HG03097 (cell line): ENCODE results near the gene SLC38A4.

ENCODE experiments used
- ATAC-seq: cut with Tn5 transposase; IDR thresholded peaks from one replicate; pipeline ENCODE4 v1.9.1; 2021; ENCODE audit not compliant: unreplicated experiment, low FRiP score

Gene SLC38A4

DNA sequence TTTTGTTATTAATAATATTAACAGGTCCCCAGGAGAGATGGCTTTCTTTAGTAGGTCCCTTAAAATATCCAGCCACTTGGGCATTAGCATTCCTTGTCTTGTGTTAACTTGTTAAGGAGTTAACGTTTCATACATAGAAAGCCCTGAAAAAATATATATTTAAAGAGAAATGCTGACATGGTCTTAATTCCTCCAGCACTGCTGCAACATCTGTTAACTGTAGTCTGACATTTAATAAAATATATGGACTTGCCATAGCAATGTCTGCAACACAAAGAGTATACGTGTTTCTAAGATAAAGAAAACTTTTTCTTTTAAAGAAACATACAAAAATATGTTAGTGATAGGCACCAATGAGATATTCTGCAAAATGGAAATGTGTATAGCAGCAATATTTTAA is 10.0 kb downstream of the SLC38A4 start:
- ATAC-seq: no peak

DNA sequence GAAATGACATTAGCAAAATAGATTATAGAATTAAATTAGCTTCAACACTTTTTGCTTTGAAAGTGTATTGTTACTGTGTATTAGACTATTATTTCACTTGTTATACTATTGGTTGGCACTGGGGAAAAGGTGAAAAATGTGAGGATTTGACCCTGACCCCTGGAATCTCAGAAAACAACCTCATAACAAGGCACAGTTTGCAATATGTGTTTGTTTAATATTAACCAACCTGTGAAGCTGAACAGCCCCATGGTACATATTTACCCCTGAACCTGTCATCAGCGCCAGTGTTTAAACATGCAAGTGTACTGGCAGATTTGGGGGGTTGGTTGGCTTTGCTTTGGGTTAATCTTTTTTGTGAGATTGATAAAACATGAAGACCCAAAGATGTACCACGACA is 11.7 kb downstream of the SLC38A4 start:
- no peak for ATAC-seq

DNA sequence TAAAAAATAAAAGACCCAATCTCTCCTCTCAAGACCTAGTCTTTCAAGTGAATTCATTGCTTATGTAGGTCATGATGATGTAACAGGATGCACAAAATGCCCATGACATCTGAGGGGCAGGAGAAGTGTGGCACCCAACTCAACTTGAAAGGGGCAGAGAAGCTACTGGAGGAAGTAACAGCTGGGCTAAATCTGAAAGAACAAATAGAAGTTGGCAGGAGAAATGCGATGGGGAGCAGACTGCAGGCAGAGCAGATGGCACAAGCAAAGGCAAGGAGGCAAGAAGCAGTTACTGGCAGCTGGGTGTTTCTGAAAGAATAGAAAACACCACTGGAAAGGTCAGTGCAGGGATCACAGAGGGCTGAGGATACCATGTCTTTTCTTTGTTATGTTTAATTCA is 14.6 kb downstream of the SLC38A4 start:
- ATAC-seq: no peak

DNA sequence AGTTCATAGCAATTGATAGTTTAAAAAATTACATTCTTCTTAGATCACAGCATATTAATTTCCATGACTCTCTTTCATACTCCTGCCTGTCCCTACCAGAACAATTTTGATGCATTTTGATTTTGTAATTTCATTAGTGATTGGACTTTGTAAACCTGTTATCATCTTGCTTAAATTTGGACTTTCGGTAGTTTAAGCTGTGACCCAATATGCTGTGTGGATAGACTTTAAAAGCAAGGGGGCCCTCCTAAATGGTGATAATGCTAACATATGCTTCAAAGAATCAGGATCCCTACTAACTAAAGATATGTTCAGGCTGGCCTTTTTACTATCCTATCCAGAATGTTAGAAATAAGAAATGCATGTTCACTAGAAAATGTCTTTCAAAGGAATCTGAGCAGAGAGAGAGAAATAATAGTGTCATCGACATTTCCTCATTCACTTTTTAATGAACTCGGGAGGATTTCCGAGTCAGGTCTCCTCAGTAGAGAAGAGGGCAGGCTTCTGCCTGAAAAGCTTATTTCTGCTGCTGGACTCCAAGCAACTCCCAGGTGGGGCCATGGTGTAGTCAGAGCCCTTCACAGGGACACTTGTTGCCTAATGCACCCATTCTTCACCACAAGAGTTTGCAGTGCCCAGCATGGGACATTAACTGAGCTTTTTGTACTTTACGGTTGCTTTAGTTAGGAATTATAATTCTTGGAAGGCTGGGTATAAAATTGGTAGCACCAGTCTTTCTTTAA is 16.7 kb downstream of the SLC38A4 start:
- ATAC-seq: no peak

DNA sequence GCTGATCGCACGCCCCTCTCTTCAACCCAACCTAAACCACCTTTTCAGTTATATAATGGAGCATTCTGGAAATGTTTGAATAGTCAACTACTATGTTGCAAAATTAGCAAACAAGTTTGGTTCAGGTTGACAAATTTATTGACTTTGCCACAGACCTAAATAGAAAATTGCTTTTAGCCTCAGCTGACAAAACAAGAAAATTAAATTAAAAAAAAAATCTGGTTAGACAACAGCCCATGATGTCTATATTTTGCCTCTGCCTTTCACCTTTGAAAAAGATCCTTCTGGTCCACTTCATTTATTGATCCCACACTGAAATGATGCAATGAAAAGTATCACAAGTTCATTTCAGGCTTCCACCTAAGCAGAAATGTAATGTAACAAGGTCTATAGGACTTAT is 17.5 kb downstream of the SLC38A4 start:
- ATAC-seq: no peak

DNA sequence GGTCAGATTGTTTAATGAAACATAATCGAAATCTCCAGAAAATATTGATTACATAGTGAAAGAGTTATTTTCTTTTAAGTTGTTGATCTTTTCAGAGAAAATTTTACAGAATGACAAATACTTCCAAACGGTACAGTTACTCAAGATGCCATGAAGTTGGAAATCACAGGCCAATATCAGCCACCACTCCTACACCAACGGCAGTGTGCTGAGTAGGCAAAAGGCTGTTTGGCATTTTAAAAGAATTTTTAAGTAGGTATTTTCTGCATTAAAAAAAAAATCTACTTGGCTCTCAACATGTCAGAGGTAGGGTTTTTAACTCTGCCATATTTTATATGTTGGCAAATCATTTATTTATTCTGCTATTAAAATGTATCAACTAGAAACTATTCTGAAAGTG is 21.7 kb downstream of the SLC38A4 start:
- no peak for ATAC-seq

DNA sequence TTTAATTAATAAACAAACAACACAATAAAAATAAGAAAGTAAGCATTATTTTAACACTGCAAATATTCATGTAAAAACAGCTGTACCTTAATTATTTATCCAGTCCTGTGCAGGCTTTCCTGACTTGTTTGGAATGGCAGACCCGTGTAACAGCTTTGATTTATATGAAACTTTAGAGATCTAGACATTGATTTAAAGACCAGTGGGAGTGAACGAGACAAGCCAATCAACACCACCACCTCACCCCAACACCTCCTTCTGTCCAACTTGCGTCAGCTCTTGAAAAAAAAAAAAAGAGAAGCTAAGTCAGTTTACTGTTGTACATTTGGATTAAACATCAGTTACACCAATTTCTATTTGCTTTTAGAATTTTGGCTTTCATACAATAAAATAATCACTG is 22.3 kb downstream of the SLC38A4 start:
- no peak for ATAC-seq

DNA sequence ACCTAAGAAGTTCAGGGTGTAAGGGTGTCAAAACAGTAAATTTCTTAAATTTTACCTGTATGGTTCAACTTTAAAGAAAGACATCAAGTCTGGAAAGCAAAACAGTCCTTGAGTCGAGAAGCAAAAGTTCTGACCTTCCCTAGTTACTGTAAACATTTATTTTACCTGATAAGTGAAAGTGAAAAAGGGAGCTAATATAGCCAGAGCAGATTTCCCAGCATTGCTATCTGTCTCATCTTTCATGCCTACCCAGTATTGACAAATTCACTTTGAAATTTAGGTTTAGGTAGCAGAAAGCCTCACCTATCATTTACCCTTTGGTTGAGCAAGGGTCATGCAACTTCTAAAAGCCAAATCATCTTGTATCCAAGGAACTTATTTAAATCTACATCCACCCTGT is 24.5 kb downstream of the SLC38A4 start:
- ATAC-seq: no peak

DNA sequence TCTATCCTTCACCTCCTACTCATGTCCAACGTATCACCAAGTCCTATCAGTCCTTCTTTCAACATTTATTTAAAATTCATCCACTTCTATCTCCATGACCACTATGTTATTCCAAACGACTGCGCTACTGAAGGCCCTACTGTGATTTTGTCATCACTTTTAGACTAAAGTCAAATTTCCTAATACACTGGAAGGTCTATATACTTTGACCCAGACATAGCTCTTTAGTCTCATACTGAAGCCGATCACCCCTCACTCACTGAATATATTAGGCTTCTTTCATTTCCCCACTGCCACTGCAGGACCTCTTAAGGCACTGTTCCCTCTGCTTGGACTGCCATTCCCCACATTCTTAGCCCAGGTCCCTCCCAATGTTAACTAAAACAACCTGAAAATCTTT is 25.6 kb downstream of the SLC38A4 start:
- no peak for ATAC-seq

DNA sequence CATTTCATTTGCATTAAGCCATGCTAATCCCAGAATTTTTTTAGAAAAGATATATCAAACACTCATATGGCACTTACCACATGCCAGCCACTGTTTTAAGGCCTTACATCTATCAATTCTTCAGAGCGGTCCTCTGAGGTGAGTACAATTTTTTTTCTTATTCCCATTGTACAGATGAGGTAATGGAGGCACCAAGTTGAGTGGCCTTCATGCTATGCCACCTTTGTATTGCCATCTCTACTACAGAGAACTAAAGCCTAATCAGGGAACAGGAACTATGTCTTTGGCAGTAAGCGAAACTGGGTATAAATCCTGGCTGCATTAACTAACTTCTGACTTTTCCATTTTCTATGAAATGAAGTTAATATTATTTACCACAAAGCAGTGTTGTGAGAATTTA is 27.1 kb downstream of the SLC38A4 start:
- no peak for ATAC-seq

DNA sequence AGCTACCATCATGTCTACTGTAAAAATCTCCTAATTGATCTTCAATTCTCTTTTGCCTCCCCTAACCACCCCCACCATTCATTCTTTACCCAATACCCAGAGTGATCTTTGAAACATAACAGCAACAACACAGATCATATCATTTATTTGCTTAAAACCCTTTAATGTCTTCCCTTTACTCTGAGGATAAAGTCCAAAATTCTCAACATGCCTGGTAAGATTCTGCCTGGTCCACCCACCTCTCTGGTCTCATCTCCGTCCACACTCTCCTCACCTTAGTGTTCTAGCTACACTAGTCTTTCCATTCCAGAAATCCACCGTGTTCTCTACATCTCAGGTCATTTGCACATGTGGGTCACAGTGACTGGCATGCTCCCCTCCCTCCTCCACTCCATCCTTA is 27.7 kb downstream of the SLC38A4 start:
- ATAC-seq: no peak

DNA sequence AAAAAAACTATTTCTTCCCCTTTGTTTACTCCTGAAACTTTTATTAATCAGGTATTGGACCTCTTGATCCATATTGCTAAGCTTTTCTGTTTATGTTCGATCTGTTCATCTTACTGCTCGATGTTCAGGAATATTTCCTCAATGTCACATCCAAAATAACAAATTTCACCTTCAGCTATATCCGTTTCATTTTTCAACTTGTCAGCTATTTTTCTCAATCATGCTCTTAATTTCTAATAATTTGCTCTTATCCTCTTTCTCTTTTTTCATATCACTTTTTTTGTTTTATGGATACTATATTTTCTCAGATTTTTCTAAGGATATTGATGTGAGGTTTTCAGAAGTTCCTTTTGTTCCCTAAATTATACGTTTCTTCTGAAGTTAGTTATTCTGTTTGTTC is 29.8 kb downstream of the SLC38A4 start:
- no peak for ATAC-seq

DNA sequence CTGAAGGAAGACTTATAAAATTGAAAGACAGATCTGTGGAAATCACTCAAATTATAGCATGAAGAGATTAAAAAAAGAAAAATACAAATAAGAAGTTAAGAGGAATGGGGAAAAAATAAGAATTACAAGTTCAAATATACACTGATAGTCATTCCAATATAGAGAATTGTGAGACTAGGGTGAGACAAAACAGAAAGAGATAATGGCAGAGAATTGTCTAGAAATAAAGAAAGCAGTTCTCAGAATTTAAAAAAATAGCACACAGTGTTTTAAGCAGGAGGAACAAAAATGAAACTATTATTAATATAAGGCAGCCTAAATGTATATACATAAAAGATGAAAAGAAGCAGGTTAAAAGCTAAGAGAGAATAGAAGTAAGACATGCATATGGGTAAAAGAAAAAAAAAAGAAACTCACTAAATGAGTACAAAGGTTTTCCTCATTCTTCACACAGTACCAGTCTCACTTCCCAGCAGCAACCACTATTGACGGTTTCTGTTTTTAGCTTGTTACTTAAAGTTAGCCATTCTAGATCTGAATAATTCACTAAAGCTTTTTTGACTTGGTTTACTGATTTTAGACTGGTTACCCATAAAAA is 31.1 kb downstream of the SLC38A4 start:
- ATAC-seq: peak; percentile 68

DNA sequence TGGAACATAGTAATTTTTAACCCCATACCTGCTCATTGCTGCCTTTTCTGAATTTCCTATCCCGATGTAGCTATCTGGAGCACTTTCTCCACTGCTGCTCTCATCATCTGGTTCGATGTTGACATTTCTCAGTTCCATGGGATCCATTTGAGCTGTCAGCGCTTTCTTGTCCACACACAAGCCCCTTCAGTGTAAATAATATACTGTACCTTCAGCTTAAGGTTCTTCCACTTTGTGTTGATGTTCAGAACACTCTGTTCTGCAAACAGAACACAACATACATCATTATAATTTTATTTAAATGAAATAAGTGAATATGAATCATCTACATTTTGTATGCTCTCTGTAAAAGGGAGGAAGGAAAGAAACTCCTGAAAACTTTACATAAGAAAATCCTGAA is 32.9 kb downstream of the SLC38A4 start:
- ATAC-seq: no peak

DNA sequence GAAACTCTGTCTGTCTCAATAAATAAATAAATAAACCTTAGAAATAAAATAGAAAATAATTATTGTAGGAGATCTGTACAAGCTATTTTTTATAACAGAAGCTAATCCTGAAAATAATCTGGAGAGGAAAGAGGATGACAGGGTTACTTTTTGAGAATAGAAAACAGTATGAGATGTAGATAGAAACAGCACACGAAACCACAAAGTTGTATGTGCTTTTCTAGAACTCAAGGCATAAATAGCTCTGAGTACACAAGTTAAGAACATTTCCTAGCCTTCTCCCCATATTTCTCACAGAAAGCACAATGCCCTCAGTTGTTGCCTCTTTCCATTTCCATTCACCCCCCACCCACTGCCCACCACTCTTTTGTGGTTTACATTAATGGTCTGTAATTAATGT is 35.7 kb downstream of the SLC38A4 start:
- no peak for ATAC-seq

DNA sequence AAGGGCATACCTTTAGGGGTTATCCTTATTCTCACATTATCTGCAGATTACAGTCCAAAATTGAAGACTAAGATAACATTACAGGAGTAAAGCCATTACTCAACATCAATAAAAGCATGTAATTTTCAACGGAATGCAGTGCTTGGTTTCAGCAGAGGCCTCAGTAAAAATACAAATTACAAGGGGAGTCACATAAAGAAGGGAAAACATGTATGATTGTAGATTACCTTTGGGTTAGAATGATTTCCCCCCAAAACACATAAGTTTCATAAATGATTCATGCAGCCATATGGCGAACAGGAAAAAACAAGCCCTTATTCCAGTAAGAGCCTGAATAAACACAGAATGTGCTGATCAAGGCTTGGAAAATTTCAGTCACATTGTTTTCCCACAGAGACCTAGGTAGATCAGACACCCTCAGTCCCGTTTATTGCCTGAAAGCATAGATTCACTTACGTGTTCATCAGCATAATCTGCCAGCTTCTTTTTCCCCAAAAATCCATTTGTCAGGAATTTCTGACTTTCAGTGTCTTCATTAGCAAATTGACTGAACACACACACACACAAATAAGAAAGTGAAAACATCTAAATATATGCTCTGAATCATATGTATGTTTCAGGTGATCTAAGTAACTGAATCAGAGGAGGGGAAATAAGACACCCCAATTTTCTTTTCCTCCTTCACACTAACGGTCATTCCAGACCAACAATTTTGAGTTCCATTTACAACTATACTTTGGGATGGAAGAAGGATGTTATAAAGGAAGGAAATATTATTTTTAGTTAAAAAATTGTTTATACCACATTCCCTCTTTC is 37.5 kb downstream of the SLC38A4 start:
- ATAC-seq: no peak

DNA sequence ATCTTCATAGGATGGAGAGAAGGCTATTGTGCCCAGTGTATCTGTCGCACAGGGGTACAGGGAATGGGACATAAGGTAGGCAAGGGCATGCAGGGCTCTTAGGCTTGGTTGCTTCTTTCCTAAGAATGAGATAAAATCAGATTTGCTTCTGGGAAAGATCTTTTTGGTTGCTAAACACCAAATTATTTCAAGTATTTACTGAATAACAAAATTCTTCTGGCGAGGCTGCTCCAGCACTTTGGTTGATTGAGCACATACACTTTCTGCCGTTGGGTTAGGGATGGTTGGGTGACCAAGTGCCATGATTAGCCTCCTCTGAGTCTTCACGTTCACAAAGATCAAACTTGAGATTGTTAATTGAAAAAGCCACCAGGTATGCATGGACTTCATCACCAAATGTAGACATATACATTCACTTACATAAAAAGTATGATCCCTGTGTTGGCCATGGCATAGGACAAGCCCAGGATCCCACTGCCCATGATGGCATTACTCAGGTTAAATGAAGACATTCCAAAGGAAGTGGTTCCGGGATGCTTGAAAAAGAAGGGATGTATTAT is 38.2 kb downstream of the SLC38A4 start:
- no peak for ATAC-seq

DNA sequence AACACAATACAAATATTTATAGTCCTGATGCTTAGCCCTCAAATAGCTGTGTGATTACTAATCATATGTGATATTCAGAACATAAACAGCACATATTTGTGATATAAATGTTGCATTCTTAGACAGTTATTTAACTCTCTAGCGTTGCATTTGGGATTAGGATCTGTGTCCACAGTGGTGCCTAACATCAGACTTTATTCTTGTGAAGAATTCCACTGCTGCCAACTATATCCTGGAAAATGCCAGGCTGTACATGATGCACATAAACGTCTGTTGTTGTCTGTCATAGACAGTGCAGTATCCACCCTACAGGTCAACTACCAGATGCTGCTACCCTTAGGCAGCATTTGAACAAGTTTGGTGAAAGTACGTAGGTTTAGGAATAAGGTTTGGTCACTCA is 39.0 kb downstream of the SLC38A4 start:
- ATAC-seq: no peak

DNA sequence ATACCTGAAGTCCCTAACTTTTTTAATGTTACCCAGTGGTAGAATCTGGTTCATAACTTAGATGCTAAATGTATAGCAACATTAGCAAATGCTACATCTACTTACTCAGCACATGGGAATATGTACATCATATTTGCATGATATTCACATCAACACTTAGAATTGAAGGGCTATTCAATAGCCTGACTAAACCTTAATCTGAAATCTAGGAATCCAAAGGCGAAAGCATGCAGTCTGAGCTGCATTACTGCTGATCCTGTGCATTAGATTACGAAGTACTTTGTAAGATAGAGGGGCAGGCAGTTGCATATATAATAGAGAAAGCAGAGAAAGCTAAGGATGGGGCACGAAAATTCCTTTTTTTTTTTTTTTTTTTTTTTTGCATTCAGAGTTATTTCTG is 40.4 kb downstream of the SLC38A4 start:
- ATAC-seq: no peak

DNA sequence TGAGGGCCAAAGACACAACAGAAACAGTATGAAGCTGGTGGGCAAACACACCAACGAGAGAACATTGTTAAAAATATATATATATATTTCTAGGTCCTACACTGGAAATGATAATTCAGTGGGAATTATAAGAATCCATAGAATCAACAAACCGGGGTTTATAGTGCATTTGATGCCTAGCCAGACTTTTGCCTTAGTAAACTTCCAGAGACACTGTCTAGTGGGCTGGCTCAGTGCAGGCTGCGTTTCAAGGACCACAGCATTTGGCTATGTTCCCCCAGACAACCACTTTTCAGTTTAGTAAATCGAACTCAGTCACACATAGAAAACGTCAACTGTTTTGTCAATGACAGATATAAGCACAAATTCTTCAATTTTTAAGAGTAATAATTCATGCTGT is 41.9 kb downstream of the SLC38A4 start:
- no peak for ATAC-seq

DNA sequence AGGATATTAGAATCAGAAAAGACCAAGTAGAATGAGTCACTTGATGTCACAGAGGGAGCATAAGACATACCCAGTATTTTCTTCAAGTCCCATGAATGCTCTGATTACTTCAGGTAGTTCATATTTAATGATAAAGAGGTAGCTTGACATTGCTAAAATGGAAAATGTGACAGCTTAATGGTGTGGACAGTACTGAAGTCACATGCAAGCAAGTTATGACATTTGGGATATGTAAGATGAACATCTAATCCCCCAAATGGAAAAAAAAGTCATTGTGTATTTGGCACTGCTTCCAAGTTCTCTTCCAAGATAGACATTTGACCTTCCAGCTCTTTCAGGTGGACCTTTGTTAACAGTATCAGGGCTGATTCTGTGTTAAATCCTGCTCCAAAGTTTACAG is 45.9 kb downstream of the SLC38A4 start:
- no peak for ATAC-seq

DNA sequence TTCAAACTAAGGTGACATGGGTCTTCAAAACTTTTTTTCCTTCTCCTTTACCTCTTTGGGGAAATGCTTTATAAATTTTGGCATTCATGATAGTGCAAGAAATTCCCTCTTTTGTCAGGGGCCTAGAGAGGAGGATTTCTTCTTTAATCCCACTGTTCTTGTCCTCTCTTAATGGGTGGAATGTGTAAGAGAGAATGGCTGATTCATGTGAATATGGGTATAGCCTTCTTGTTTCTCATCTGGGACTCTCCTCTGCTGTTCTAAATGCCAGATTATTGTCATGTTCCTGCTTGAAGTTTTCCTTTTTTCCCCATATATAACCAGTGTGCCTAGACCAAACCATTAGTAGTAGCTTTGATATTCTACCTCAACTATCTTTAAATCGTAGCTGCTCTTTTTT is 46.7 kb downstream of the SLC38A4 start:
- ATAC-seq: no peak
